HG02981 (cell line): ENCODE results near the gene KLHL25.
A peak's percentile ranks its signal among the peaks of the same experiment; 100 is the strongest.
"Not testable (repeated sequence)": the region's sequence is repeated elsewhere in the genome, so short reads cannot be mapped to it uniquely, and the experiment has no call there.

Experiments used
- ATAC-seq: cut with Tn5 transposase; IDR thresholded peaks from one replicate; pipeline ENCODE4 v1.9.1; 2021; ENCODE audit warnings: mild to moderate bottlenecking, moderate library complexity; ENCODE audit not compliant: unreplicated experiment

KLHL25 gene

GRCh38 chr15:85805420-85805819 lies 10.7 kb upstream of the KLHL25 start:
- no peak for ATAC-seq

- ATAC-seq: no peak
These were observed 9.9 kb upstream of the KLHL25 start for GRCh38 chr15:85804481-85805170.

- ATAC-seq: not testable (repeated sequence)
These were observed 7.9 kb upstream of the KLHL25 start for GRCh38 chr15:85802617-85803016.

GRCh38 chr15:85800478-85801123 lies 5.9 kb upstream of the KLHL25 start:
- no peak for ATAC-seq

- not testable (repeated sequence) for ATAC-seq
These were observed 1.6 kb upstream of the KLHL25 start for GRCh38 chr15:85796371-85796770.

- no peak for ATAC-seq
These were observed 896 bp upstream of the KLHL25 start for GRCh38 chr15:85795337-85796305.

- ATAC-seq: peak; percentile 38
These were observed 806 bp downstream of the KLHL25 start for GRCh38 chr15:85793641-85794597.

GRCh38 chr15:85792912-85793590 lies 1.7 kb downstream of the KLHL25 start:
- ATAC-seq: no peak

- no peak for ATAC-seq
These were observed 2.5 kb downstream of the KLHL25 start for GRCh38 chr15:85792102-85792731.

- no peak for ATAC-seq
These were observed 5.2 kb downstream of the KLHL25 start for GRCh38 chr15:85789496-85789875.

- no peak for ATAC-seq
These were observed 5.8 kb downstream of the KLHL25 start for GRCh38 chr15:85788771-85789495.

GRCh38 chr15:85786781-85787114 lies 8.0 kb downstream of the KLHL25 start:
- ATAC-seq: no peak

GRCh38 chr15:85785887-85786780 lies 8.6 kb downstream of the KLHL25 start:
- ATAC-seq: no peak

- no peak for ATAC-seq
These were observed 12.7 kb downstream of the KLHL25 start for GRCh38 chr15:85782064-85782463.

GRCh38 chr15:85781099-85781498 lies 13.6 kb downstream of the KLHL25 start:
- no peak for ATAC-seq

- ATAC-seq: no peak
These were observed 14.3 kb downstream of the KLHL25 start for GRCh38 chr15:85780225-85780985.

GRCh38 chr15:85779249-85779648 lies 15.5 kb downstream of the KLHL25 start:
- ATAC-seq: no peak
